Suprapubic skin (tissue), 4 donors: ENCODE data around the gene RAB10. TPM values are rescaled to one million over a fixed set of nuclear protein-coding genes. Genes with fewer than 3 reads are reported as not detected.

ENCODE experiments used
- DNase-seq, 2 donors: peaks; one replicate each; pipeline ENCODE4 v3.0.0-alpha.2; 2019; ENCODE audit warnings: low spot score in 2 of 2
- H3K27ac ChIP-seq: fragments of 200-600 bp; sonication (generic); one replicate; pipeline ENCODE4 v1.5.1; 2019
- H3K27me3 ChIP-seq: fragments of 200-600 bp; sonication (generic); one replicate; pipeline ENCODE4 v1.5.1; 2019
- H3K36me3 ChIP-seq: fragments of 200-600 bp; sonication (generic); one replicate; pipeline ENCODE4 v1.5.1; 2019
- H3K4me1 ChIP-seq: fragments of 200-600 bp; sonication (generic); one replicate; pipeline ENCODE4 v1.5.1; 2019
- H3K4me3 ChIP-seq: fragments of 200-600 bp; sonication (generic); one replicate; pipeline ENCODE4 v1.5.1; 2019; ENCODE audit warnings: mild to moderate bottlenecking
- H3K9me3 ChIP-seq: fragments of 200-600 bp; sonication (generic); one replicate; pipeline ENCODE4 v1.5.1; 2019
- EP300 ChIP-seq: sonication (generic); formaldehyde crosslinking; IDR thresholded peaks from one replicate; pipeline ENCODE4 v1.6.1; 2017; ENCODE audit warnings: antibody characterized with exemption
- POLR2A ChIP-seq, 2 donors: fragments of 450-650 bp; IDR thresholded peaks; one replicate each; pipeline ENCODE4 v1.6.1; 2017; ENCODE audit warnings: antibody characterized with exemption in 2 of 2, mild to moderate bottlenecking in 2 of 2, moderate library complexity in 2 of 2
- POLR2AphosphoS5 ChIP-seq, 3 donors: sonication (generic); formaldehyde crosslinking; IDR thresholded peaks; one replicate each; pipeline ENCODE4 v1.6.1; 2017; ENCODE audit warnings: antibody characterized with exemption in 3 of 3
- WGBS: methylation state at CpG from one replicate; pipeline ENCODE4 v1.1.5; 2018; 5-methylcytosine and 5-hydroxymethylcytosine counted together
- total RNA-seq, 4 donors: library from RNA; depleted of rRNA; stranded (reverse); fragments of >200 nt; gene quantifications; one replicate each; pipeline ENCODE4 v1.1.0, GENCODE V29; 2016
- TF ChIP-seq, protein P1 (sequence below), 2 donors: fragments of 200-600 bp in 1 of 2; fragments of 450-650 bp in 1 of 2; sonication (generic) in 1 of 2; IDR thresholded peaks; one replicate each; pipeline ENCODE4 v1.5.1; 2016 to 2019; ENCODE audit warnings: antibody characterized with exemption in 2 of 2, mild to moderate bottlenecking in 1 of 2, moderate library complexity in 1 of 2

Gene RAB10
- total RNA-seq, 4 donors from 2014 or later: 145 to 171 (median 165) TPM

DNA sequence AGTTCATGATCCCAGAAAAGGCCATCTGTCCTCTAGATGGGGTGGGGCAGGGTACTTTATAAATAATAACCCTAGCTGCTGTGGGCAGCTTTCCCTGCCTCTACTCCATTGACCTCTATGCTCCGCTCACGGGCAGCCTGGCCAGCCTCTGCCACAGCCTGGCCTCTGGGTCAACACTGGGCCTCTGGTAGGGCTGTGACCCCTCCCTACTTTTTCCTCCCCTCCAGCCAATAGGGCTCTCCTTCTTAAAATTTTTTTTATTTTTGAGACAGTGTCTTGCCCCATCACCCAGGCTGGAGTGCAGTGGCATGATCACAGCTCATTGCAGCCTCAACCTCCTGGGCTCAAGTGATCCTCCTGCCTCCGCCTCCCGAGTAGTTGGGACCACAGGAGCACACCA is 134.9 kb downstream of the RAB10 start:
- no peak for TF ChIP-seq POLR2AphosphoS5 (IDR thresholded peaks at IDR 0.05)
- no peak for TF ChIP-seq POLR2A (IDR thresholded peaks at IDR 0.05)
- TF ChIP-seq EP300: no peak
- TF ChIP-seq, protein P1, sequence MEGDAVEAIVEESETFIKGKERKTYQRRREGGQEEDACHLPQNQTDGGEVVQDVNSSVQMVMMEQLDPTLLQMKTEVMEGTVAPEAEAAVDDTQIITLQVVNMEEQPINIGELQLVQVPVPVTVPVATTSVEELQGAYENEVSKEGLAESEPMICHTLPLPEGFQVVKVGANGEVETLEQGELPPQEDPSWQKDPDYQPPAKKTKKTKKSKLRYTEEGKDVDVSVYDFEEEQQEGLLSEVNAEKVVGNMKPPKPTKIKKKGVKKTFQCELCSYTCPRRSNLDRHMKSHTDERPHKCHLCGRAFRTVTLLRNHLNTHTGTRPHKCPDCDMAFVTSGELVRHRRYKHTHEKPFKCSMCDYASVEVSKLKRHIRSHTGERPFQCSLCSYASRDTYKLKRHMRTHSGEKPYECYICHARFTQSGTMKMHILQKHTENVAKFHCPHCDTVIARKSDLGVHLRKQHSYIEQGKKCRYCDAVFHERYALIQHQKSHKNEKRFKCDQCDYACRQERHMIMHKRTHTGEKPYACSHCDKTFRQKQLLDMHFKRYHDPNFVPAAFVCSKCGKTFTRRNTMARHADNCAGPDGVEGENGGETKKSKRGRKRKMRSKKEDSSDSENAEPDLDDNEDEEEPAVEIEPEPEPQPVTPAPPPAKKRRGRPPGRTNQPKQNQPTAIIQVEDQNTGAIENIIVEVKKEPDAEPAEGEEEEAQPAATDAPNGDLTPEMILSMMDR (IDR thresholded peaks at IDR 0.05): no peak
- Histone ChIP-seq H3K36me3 (no peaks in the 10 kb centered on the region), H3K4me3 (no peak overlapping the region), H3K4me1 (peaks cover 12% of the 10 kb centered on the region), H3K9me3 (no peaks in the 10 kb centered on the region), H3K27me3 (peaks cover 15% of the 10 kb centered on the region), H3K27ac (no peak overlapping the region)
- WGBS: 97% methylated on average over 4 of the region's 4 CpGs
- DNase-seq: peak in 1 of 2 donors; percentile 16

- TF ChIP-seq POLR2A (IDR thresholded peaks at IDR 0.05): no peak
- TF ChIP-seq POLR2AphosphoS5 (IDR thresholded peaks at IDR 0.05): no peak
- TF ChIP-seq, protein P1 (IDR thresholded peaks at IDR 0.05): no peak
- no peak for TF ChIP-seq EP300
- Histone ChIP-seq H3K4me3 (no peak overlapping the region), H3K27ac (no peak overlapping the region), H3K4me1 (peaks cover 16% of the 10 kb centered on the region), H3K9me3 (no peaks in the 10 kb centered on the region), H3K27me3 (peaks cover 19% of the 10 kb centered on the region), H3K36me3 (no peaks in the 10 kb centered on the region)
- peak in 1 of 2 donors; percentile 60 for DNase-seq
- WGBS: 97% methylated on average over 5 of the region's 5 CpGs
Measured at GRCh38 chr2:26169226-26169625, 135.3 kb downstream of the RAB10 start.

DNA sequence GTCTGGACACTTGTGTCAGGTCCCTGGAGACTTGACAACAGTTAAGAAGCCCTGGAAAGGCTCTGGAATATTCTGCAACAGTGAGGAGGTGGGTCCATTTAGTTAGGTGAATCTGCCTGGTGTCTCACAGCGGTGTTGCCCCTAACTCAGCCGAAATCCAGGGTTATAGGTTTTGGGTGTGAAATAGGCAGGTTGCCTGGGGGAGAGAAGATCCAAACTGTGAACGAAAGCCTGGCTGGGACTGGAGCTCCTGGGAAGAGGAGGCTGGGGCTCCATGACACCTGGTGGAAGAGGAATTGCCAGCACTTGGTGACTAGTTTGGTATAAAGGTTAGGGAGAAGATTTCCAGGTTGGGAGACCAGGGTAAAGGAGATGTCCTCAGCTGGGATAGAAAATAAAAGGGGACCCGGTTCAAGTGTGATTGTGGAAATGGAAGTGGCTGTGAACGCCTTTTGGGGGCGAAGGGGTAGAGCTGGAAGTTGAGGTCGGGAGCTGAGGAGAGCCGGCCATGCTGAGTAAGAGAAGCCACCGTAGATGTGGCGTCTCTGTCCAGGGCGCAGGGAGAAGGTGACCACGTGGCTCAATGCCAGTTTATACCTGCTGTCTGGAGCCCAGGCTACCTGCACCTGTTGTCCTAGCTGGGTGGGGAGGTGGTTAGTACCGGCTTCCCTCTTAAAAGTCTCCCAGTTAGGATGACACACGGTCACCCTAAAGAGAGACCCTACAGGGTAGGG is 136.0 kb downstream of the RAB10 start:
- no peaks in the 10 kb centered on the region for H3K36me3 ChIP-seq
- TF ChIP-seq EP300: no peak
- TF ChIP-seq POLR2AphosphoS5 (IDR thresholded peaks at IDR 0.05): no peak
- no peak for TF ChIP-seq POLR2A (IDR thresholded peaks at IDR 0.05)
- TF ChIP-seq, protein P1 (IDR thresholded peaks at IDR 0.05): no peak
- 87% methylated on average over 14 of the region's 14 CpGs for WGBS
- no peaks in the 10 kb centered on the region for H3K9me3 ChIP-seq
- H3K27ac ChIP-seq: no peak overlapping the region
- peaks cover 25% of the 10 kb centered on the region for H3K27me3 ChIP-seq
- DNase-seq: peak in 1 of 2 donors; percentile 58
- peaks cover 16% of the 10 kb centered on the region for H3K4me1 ChIP-seq
- no peak overlapping the region for H3K4me3 ChIP-seq

GRCh38 chr2:26170795-26171194 is 136.9 kb downstream of the RAB10 start:
- peak in 1 of 2 donors; percentile 34 for DNase-seq

More at GRCh38 chr2:26170795-26171194, 136.9 kb downstream of the RAB10 start:
- no peak overlapping the region for H3K27ac ChIP-seq
- no peaks in the 10 kb centered on the region for H3K36me3 ChIP-seq
- H3K27me3 ChIP-seq: peaks cover 25% of the 10 kb centered on the region
- TF ChIP-seq, protein P1 (IDR thresholded peaks at IDR 0.05): no peak
- TF ChIP-seq EP300: no peak
- no peak for TF ChIP-seq POLR2AphosphoS5 (IDR thresholded peaks at IDR 0.05)
- TF ChIP-seq POLR2A (IDR thresholded peaks at IDR 0.05): no peak
- WGBS: 87% methylated on average over 9 of the region's 9 CpGs
- no peaks in the 10 kb centered on the region for H3K9me3 ChIP-seq
- no peak overlapping the region for H3K4me3 ChIP-seq
- peaks cover 16% of the 10 kb centered on the region for H3K4me1 ChIP-seq
